ENCODE data around the gene FBRSL1. TPM values are rescaled to one million over a fixed set of nuclear protein-coding genes. Genes with fewer than 3 reads are reported as not detected.
A peak's percentile ranks its signal among the peaks of the same experiment; 100 is the strongest.

Gene FBRSL1
- total RNA-seq, 1 donor from 2014 or later, result 44.9 TPM

- no peak for DNase-seq (ENCODE audit: low spot score)
- ATAC-seq, result peak; percentile 17
These were observed 48.1 kb downstream of the FBRSL1 start for GRCh38 chr12:132537836-132538662.

- ATAC-seq (no peak), DNase-seq (ENCODE audit: low spot score) (no peak)
These were observed 48.7 kb downstream of the FBRSL1 start for GRCh38 chr12:132538663-132538990.

- DNase-seq (ENCODE audit: low spot score) (no peak), ATAC-seq (no peak)
These were observed 49.2 kb downstream of the FBRSL1 start for GRCh38 chr12:132539016-132539773.

GRCh38 chr12:132540436-132540835, 50.5 kb downstream of the FBRSL1 start:
- no peak for ATAC-seq
- DNase-seq (ENCODE audit: low spot score), result no peak

- ATAC-seq (no peak), DNase-seq (ENCODE audit: low spot score) (no peak)
These were observed 51.2 kb downstream of the FBRSL1 start for GRCh38 chr12:132541200-132541599.

- ATAC-seq, result no peak
- DNase-seq (ENCODE audit: low spot score), result no peak
These were observed 52.0 kb downstream of the FBRSL1 start for GRCh38 chr12:132541996-132542395.

- DNase-seq (ENCODE audit: low spot score) (no peak), ATAC-seq (no peak)
These were observed 52.7 kb downstream of the FBRSL1 start for GRCh38 chr12:132542661-132543060.

- no peak for ATAC-seq
- DNase-seq (ENCODE audit: low spot score), result no peak
These were observed 53.5 kb downstream of the FBRSL1 start for GRCh38 chr12:132543298-132544079.

- DNase-seq (ENCODE audit: low spot score) (no peak), ATAC-seq (no peak)
These were observed 54.1 kb downstream of the FBRSL1 start for GRCh38 chr12:132544080-132544397.

GRCh38 chr12:132544498-132544897, 54.5 kb downstream of the FBRSL1 start:
- no peak for DNase-seq (ENCODE audit: low spot score)
- ATAC-seq, result no peak

GRCh38 chr12:132545164-132545953, 55.4 kb downstream of the FBRSL1 start:
- ATAC-seq (no peak), DNase-seq (ENCODE audit: low spot score) (no peak)

- no peak for DNase-seq (ENCODE audit: low spot score)
- ATAC-seq, result no peak
These were observed 56.0 kb downstream of the FBRSL1 start for GRCh38 chr12:132545955-132546354.

- DNase-seq (ENCODE audit: low spot score) (no peak), ATAC-seq (no peak)
These were observed 56.7 kb downstream of the FBRSL1 start for GRCh38 chr12:132546647-132547046.

GRCh38 chr12:132547205-132547740, 57.3 kb downstream of the FBRSL1 start:
- DNase-seq (ENCODE audit: low spot score) (no peak), ATAC-seq (no peak)

GRCh38 chr12:132548430-132549058, 58.6 kb downstream of the FBRSL1 start:
- DNase-seq (ENCODE audit: low spot score), result no peak

GRCh38 chr12:132549059-132549458, 59.1 kb downstream of the FBRSL1 start:
- ATAC-seq, result no peak
- no peak for DNase-seq (ENCODE audit: low spot score)

More at GRCh38 chr12:132548430-132549058, 58.6 kb downstream of the FBRSL1 start:
- ATAC-seq, result no peak

GRCh38 chr12:132550014-132550802, 60.3 kb downstream of the FBRSL1 start:
- DNase-seq (ENCODE audit: low spot score) (no peak), ATAC-seq (no peak)

- DNase-seq (ENCODE audit: low spot score) (no peak), ATAC-seq (peak; percentile 4)
These were observed 61.1 kb downstream of the FBRSL1 start for GRCh38 chr12:132550830-132551640.
